ENCODE measurements around the gene KCNJ14.
"Not testable (repeated sequence)": the region's sequence is repeated elsewhere in the genome, so short reads cannot be mapped to it uniquely, and the experiment has no call there.

KCNJ14 gene

DNA sequence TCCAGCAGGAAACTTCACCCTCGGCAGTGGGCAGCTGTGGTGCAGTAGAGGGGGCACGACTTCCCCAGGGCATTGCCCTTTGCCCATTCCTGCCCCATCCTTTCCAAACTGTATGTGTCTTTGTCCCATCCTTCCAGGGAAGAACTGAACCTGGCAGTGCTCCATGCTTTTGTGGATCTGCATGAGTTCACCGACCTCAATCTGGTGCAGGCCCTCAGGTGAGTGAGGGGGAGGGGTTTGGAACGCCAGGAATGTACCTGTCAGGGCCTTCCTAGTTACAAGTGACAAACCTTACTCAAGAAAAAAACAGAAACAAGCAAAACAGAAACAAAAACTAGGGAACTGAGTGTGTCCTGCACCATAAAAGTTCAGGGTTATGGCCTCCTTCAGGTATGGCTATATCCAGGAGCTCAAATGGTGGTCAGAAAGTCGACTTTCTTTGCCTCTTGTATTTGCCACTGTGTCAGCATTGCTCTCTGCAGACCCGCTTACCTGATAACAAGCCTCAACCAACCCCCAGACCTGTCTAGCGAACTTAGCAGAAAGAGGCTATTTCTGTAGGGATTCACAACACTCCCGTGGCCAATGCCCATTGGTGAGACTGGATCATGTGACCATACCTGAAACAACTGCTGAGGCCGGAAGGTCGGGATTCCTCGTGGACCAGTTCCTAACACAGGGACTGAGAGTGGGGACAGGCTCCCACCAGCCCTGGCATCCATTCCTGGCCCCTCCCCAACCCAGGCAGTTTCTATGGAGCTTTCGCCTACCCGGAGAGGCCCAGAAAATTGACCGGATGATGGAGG is 18.0 kb downstream of the KCNJ14 start:
- DNase-seq = no peak

DNA sequence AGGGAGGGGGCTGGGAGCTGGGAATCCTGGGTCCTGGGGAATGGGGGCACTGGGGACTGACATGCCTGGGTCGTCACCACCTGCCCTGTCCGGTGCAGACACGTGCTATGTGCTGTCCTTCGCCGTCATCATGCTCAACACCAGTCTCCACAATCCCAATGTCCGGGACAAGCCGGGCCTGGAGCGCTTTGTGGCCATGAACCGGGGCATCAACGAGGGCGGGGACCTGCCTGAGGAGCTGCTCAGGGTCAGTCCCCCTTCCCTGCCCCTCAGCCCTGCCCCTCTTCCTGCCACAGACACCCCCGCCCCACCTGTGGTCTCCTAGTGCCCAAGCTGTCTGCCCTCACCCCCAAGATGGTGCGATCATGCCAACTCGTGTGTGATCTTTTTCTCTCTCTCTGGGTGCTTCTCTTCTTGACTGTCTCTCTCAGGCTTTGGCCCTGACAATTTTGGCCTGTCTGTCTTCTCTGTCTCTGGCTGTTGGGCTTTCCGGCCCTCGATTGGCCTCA is 18.8 kb downstream of the KCNJ14 start:
- no peak for DNase-seq

DNA sequence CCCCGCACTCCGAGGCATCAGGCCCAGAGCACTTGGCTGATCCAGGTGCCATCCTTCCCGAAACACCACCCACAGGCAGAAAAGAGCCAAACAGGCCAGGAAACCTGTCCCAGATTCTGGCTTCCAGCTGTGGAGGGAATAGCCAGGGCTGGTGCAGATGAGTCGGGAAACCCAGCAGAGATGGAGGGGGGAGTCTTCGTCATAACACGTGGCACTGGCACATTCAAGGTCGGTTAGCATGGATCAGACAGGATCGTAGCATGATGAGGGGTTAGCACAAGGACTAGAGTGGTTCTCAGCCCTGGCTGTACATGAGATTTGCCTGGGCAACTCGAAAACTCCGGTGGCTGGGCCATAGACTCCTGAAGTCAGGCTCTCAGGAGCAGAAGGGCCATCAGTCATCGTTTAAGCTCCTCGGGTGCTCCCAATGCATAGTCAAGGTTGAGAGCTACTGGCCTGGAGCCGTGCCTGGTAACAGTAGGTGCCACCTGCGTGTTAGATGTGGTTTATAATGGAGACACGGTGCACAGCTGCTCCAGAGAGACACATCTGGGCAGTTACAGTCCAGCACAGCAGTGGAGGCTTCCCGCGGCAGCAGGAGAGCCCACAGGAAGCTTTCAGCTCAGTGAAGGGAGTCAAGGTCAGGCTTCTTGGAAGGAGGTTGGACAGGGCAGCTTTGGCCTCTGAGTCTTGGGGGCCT is 20.1 kb downstream of the KCNJ14 start:
- DNase-seq = no peak

DNA sequence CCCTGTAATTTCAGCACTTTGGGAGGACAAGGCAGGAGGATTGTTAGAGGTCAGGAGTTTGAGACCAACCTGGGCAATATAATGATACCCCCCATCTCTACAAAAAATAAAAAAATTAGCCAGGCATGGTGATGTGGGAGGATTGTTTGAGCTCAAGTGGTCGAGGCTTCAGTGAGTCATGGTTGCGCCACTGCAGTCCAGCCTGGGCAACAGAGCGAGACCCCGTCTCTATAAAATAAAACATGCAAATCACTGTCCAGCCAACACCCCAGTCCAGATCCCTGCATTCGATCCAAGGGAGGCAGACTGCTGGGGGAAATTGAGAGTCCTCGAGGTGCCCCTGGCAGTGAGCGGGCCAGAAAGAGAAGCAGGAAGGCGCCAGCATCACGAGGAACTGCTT is 20.8 kb downstream of the KCNJ14 start:
- DNase-seq = no peak

DNA sequence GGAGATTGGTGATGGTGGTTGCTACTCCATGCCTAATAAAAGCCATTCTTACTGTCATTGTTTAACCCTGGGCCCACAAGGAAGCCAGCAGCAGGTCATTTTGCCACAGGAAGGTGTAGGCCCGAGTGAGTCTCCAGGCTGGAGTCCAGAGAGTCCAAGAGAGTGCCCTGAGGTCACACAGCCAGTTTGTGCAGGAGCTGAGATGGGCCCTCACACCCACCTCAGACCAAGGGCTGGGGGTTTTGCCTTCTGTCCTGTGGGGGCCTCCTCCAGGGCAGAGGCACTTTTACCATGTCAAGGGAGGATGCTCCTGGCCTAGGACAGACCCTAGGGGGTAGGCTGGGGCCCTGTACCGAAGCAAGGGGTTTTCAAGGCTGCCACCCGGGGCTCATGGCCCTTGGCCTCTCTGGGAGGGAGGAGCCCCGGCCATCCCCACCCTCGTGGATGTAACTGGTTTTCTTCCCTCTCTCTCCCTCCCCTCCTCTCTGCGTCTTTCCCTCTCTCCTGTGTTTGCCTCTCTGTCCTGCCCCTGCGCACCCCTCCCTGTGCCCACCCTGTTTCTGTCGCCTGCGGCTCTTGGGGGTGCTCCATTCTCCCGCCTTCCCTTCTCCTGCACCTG is 21.8 kb downstream of the KCNJ14 start:
- no peak for DNase-seq

DNA sequence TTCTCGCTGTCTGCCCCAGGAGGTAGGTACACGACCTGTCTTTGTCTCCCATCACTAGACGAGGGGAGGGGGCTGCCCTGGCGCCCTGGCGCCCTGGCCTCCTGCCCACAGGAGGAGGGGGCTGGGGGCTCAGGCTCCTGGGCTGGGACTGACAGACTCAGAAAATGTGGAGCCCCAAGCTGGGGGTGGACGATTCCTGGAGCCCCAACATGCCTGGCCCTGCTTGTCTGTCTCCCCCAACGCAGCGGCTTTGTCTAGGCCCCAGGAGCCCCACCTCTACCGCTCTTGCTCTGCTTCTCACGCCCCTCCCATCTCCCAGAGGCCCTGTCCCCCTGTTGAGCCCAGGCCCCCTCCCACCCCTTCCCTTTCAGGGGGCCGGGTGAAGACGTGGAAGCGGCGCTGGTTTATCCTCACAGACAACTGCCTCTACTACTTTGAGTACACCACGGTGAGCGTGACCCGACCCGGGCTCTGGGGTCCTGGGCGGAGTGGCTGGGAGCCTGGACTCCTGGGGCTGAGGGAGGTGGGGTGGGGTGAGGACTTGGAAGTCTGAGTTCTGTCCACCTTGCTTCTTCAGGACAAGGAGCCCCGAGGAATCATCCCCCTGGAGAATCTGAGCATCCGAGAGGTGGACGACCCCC is 22.4 kb downstream of the KCNJ14 start:
- no peak for DNase-seq

DNA sequence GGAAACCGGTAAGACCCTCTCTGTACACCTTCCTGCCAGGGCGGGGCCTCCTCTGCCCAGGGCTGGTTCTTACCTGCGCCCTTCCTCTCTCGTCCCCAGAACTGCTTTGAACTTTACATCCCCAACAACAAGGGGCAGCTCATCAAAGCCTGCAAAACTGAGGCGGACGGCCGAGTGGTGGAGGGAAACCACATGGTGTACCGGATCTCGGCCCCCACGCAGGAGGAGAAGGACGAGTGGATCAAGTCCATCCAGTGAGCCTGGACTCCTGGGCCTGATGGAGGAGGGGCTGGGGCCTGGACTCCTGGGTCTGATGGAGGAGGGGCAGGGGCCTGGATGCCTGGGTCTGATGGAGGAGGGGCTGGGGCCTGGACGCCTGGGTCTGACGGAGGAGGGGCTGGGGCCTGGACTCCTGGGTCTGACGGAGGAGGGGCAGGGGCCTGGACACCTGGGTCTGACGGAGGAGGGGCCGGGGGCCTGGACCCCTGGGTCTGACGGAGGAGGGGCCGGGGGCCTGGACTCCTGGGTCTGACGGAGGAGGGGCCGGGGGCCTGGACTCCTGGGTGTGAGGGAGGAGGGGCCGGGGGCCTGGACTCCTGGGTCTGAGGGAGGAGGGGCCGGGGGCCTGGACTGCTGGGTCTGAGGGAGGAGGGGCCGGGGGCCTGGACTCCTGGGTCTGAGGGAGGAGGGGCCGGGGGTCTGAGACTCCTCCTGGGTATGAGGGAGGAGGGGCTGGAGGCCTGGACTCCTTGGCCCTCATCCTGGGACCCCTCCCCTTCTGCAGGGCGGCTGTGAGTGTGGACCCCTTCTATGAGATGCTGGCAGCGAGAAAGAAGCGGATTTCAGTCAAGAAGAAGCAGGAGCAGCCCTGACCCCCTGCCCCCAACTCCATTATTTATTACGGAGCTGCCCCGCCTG is 23.2 kb downstream of the KCNJ14 start:
- no peak for DNase-seq

DNA sequence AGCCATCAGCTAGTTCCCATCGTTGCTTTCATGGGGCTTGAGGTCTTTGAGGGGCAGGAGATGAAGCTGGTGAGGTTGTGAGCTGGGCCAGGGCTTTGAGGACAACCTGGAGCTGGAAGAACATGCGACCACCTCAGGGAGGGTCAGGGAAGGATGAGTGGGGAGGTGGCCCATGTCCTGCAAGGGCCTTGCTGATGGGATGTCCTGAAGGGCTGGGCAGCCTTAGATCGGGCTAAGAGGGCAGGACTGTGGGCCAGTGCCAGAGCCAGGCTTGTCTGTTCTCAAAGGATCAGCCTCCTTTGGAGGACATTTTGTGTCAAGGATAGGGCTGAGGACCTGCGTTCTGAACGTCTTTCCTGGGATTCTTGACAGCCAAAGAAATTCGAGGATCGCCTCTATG is 24.3 kb downstream of the KCNJ14 start:
- no peak for DNase-seq

DNA sequence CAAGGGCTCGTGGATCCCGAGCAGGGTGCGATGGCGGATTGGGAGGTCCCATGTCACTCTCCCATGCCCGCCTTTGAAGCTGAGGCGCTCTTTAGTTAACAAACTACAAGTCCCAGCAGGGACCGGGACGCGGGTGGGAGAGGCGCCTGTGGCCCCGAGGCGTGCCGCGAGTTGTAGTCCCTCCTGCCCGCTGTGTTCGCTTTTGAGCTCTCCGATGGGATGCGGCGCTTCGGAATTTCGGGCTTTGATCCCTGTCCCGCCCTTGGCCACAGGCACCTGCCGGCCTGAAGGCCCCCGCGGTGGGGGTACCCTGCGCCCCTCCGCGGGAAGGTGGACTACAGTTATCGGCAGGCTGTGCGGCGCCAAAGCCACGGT is 24.8 kb downstream of the KCNJ14 start:
- no peak for DNase-seq

DNA sequence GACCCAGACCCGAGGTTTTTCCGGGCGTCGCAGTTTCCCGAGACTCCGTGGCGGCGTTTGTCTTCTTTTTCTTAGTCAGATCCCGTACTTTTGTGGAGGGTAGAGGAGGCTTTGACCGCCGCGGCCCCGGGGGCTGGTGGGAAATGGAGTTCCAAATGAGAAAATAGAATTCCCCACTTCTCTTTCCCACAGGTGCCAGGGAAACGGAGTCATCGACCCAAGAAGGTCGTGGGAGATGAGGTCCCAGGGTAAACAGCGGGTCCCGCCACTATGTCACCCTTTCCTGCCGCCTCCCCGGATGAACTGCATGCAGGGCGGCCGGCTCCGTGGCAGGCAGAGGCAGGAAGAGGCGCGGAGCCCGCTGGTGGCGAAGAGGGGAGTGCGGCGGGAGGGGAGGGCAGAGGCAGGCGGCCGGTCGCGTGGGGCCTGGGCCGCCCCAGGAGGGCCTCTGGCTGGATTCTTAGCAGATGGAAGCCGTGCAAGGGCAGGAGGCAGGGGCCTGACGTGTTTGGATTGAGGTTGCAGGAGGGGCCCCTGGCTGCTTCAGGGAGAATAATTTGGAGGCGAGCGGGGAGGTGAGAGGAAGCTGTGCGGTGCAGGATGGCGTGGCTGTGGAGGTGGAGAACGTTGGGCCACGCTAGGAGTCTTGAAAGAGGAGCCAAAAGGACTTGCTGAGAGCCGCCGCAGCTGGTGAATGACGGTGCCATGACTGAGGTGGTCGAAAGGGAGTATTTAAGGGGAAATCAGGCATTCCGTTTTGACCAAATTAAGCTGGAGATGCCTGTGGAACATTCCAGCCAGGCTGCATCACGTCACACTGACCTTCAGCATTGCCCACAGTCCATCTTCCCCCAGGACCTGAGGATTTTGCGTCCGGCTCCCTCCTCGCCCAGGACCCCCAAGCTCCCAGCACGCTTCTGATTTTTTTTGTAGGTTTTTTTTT is 25.5 kb downstream of the KCNJ14 start:
- DNase-seq = no peak

DNA sequence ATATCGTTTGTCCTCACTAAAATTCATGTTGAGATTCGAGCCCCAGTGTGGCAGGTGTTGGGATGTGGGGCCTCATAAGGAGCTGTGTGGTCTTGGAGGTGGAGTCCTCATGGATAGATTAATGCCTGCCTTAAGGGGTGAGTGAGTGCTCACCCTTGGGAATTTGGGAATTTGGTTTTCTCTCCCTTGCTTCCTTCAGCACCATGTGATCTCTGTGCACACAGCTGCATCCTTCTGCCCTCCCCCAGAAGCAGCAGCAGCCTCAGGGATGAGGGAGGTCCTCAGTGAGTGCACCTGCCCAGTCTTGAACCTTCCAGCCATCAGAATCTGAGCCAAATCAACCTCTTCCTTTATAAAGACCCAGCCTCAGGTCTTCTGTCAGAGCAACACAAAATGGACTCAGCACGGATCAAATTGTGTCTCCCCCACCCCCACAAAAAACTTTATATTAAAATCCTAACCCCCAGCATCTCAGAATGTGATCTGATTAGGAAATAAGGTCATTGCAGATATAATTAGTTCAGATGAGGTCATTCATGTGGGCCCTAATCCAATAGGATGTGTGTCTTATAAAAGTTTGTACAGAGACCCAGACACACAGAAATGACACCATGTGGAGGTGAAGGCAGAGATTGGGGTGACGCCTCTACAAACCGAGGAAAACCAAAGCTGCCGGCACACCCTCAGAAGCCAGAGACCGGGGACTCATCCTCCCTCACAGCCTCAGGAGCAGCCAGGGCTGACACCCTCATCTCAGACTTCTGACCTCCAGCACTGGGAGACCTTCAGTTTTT is 26.7 kb downstream of the KCNJ14 start:
- no peak for DNase-seq

DNA sequence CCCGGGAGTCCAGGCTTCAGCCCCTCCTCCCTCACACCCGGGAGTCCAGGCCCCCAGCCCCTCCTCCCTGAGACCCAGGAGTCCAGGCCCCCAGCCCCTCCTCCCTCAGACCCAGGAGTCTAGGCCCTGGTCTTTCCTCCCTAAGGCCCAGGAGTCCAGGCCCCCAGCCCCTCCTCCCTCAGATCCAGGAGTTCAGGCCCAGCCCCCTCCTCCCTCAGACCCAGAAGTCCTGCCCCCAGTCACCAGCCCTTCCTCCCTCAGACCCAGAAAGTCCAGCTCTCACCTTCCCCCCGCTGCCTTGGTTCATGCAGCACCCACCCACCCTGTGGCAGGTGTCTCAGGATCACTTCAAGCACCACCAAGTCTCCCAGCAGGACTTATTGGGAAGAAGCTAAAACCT is 27.9 kb downstream of the KCNJ14 start:
- DNase-seq = no peak

DNA sequence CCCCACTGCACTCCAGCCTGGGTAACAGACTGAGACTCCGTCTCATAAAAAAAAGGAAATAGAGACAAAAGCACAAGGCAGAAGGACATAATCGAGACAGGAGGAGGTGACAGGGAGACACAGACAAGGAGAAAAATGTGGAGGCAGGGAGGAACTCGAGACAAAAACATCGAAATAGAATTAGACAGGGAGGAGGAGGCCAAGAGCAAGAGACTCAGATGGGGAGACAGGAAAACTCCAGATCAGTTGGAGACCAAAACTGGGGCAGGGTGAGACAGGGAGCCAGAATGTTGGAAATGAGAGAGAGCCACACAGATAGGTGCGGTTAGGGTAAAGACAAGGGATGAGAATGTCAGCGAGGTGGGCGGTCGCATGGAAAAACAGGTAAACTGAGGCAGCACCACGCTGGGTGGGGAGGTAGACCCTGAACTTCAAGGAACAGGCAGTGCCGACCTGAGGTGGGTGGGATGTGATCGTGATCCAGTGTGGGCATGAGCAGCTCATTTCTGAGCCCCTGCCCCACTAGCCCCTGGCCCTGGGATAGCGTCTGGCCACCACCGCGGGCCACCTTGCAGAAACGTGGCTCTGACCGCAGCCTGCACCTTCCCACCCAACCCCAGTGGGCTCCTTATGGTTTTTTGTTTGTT is 29.0 kb downstream of the KCNJ14 start:
- no peak for DNase-seq

DNA sequence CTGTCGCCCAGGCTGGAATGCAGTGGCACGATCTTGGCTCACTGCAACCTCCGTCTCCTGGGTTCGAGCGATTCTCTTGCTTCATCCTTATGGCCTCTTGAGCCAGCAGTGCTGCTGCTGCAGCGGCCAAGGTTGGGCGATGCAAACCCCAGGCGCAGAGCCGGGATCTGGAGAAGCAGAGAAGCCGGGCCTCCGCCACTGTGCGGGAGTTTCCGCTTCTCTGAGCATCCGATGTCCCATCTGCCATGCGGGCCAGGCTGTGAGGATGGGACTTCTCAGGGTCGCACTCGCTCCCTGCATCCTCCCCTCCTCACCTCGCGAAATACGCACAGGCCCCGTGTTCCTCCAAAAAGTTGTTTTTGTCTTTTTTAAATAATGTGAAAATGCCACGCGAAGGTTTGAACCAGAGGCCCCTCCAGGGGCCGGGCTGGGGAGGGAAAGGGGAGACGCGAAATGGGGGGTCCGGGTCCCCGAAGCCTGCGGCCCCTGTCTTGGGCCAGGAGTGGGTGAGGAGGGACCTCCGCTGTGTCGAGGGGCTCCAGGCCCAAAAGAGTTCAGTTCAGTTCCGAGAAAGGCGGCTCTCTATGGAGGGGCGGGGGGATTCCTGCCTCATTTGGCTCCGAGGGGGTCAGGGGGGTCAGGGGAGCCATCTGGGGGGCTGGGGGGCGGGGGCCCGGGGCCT is 29.7 kb downstream of the KCNJ14 start:
- no peak for DNase-seq

DNA sequence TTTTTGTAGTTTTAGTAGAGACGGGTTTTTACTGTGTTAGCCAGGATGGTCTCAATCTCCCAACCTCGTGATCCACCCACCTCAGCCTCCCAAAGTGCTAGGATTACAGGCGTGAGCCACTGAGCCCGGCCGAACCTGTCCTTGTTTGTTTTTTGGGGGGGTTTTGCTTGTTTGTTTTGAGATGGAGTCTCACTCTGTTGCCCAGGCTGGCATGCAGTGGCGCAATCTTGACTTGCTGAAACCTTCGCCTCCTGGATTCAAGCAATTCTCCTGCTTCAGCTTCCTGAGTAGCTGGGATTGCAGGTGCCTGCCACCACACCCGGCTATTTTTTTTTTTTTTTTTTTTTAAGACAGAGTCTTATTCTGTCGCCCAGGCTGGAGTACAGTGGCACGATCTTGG is 31.3 kb downstream of the KCNJ14 start:
- DNase-seq = not testable (repeated sequence)

DNA sequence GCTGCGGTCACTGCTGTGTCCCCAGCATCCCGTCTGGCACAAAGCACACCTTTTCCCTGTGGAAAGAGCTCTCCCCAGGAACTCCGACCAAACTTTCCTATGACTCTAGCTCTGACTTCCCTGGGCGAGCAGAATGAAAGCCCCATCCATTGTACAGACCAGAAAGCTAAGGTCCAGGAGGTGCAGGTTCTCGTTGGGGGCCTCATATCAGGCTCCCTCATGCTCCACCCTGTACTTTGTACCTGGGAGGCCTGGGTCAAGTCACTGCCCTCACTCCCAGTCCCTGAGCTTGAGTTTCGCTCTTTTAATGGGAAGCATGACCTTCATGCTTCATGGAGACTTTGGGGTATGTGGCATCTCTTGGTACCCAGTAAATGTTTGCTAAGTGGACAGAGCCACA is 32.2 kb downstream of the KCNJ14 start:
- DNase-seq = no peak

DNA sequence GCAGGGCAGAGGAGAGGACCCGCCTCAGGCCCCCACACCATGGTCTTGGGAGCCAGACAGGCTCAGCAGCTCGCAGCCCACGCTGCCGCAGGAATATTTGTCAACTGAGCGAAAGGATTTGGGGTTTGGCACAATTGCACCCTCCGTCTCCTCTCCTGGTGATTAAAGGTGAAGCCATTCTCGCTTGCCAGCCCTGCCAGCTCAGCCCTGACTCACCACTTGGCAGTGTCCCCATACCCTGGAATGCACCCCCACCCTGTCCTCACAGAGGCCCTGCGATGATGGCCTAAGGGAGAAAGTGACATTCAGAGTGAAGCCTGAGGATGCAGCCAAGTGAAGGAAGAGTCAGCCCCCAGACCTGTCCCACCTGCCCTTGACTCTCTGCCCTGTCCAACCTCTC is 32.6 kb downstream of the KCNJ14 start:
- DNase-seq = no peak

DNA sequence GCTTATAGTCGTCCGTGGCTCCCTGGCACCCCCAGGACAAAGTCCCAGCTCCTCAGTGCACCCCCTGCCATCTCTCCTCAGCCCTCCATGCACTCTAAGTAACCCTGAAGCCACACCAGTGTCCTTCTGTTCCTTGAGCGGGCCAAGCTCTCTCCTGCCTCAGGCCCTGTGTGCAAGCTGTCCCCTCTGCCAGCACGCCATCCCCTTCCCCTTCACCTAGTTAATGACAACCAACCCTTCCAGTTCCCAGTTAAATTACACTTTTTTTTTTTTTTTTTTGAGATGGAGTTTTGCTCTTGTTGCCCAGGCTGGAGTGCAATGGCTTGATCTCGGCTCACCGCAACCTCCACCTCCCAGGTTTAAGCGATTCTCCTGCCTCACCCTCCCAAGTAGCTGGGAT is 33.1 kb downstream of the KCNJ14 start:
- not testable (repeated sequence) for DNase-seq

DNA sequence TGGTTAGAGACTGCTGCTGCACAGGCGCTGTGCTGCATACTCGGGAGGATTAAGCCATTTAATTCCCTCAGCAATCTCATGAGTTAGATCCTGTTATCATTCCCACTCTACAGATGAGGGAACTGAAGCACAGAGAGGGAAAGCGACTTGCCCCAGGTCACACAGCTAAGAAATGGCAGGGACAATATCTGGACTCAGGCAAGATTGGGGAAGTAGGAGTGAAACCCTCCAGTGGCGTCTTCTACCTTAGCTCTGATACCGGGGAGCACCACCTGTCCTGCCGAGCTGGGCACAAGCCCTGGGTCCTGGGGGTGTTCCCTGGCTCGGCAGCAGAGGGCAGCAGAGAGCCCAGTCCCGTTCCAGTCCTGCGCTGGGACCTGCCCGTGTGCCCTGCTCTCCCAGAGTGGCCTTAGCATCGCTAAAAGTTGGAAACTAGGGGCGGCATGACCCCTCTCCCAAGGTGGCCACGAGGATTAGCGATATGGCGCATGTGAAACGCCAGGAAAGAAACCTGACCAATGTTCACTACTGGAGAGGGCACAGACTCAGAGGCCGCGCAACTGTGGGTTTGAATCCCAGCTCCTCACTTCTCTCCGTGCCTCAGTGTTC is 34.3 kb downstream of the KCNJ14 start:
- DNase-seq = no peak

All from cortex of kidney (tissue), 1 donor.